WTC11 (cell line): ENCODE measurements around the gene SMYD3. TPM values are rescaled to one million over a fixed set of nuclear protein-coding genes. Genes with fewer than 3 reads are reported as not detected.

Experiments used
- ATAC-seq: fragments of 200-7000 bp; cut with Tn5 transposase; 2 replicates; pipeline ENCODE4 v1.10.0; 2021; ENCODE audit warnings: mild to moderate bottlenecking, moderate library complexity
- CTCF ChIA-PET: fragments of 300-600 bp; sonication (Branson Sonifier 250); formaldehyde crosslinking; loops from one replicate; lab custom pipeline; 2021; ENCODE audit warnings: antibody characterized with exemption; lab: Charles Lee
- POLR2A ChIA-PET: fragments of 350-600 bp; sonication (Branson Sonifier 250); formaldehyde crosslinking; loops from one replicate; lab custom pipeline; 2021; ENCODE audit warnings: antibody characterized with exemption; lab: Charles Lee
- DNase-seq: peaks from one replicate; pipeline ENCODE4 v3.0.0; 2021; ENCODE audit warnings: low spot score
- H3K27ac Mint-ChIP-seq: 2 replicates; pipeline ENCODE4 v1.8.0; 2021; ENCODE audit warnings: mixed read lengths
- H3K27me3 Mint-ChIP-seq: 2 replicates; pipeline ENCODE4 v1.8.0; 2021; ENCODE audit warnings: low read depth, mild to moderate bottlenecking, moderate library complexity, mixed read lengths
- H3K36me3 Mint-ChIP-seq: 2 replicates; pipeline ENCODE4 v1.8.0; 2021; ENCODE audit warnings: mixed read lengths
- H3K4me1 Mint-ChIP-seq: 2 replicates; pipeline ENCODE4 v1.8.0; 2022; ENCODE audit warnings: mixed read lengths
- H3K4me3 Mint-ChIP-seq: 2 replicates; pipeline ENCODE4 v1.8.0; 2021; ENCODE audit warnings: mild to moderate bottlenecking, moderate library complexity, mixed read lengths
- H3K9me3 Mint-ChIP-seq: 2 replicates; pipeline ENCODE4 v1.8.0; 2021; ENCODE audit warnings: mixed read lengths
- GRHL2 ChIP-seq: fragments of 250-450 bp; sonication (Bioruptor Pico); IDR thresholded peaks from 2 replicates; pipeline ENCODE4 v1.8.0; 2022; ENCODE audit warnings: mild to moderate bottlenecking, moderate library complexity; ENCODE audit not compliant: insufficient replicate concordance, severe bottlenecking
- KAT7 ChIP-seq: sonication (generic); formaldehyde crosslinking; IDR thresholded peaks from 2 replicates; pipeline ENCODE4 v1.8.1; 2023; ENCODE audit warnings: missing genetic modification reagents, mild to moderate bottlenecking, borderline replicate concordance
- NFE2L1 ChIP-seq: sonication (generic); formaldehyde crosslinking; IDR thresholded peaks from 2 replicates; pipeline ENCODE4 v1.8.1; 2023; ENCODE audit warnings: missing genetic modification reagents
- NFYB ChIP-seq: sonication (generic); formaldehyde crosslinking; conservative IDR thresholded peaks from 2 replicates; pipeline ENCODE4 v1.8.0; 2022; ENCODE audit warnings: low read depth, missing genetic modification reagents
- NR1H2 ChIP-seq: sonication (generic); formaldehyde crosslinking; IDR thresholded peaks from 2 replicates; pipeline ENCODE4 v1.9.0; 2021; ENCODE audit warnings: mild to moderate bottlenecking, moderate library complexity, missing genetic modification reagents
- NR2C2 ChIP-seq: sonication (generic); formaldehyde crosslinking; IDR thresholded peaks from 2 replicates; pipeline ENCODE4 v1.8.0; 2022; ENCODE audit warnings: mild to moderate bottlenecking, missing genetic modification reagents
- PRRX2 ChIP-seq: fragments of 250-450 bp; sonication (Bioruptor Pico); IDR thresholded peaks from 2 replicates; pipeline ENCODE4 v1.8.0; 2021; ENCODE audit warnings: mild to moderate bottlenecking
- SOX15 ChIP-seq: fragments of 250-450 bp; sonication (Bioruptor Pico); IDR thresholded peaks from 2 replicates; pipeline ENCODE4 v1.9.0; 2021; ENCODE audit warnings: mild to moderate bottlenecking
- TEAD4 ChIP-seq: sonication (generic); formaldehyde crosslinking; IDR thresholded peaks from 2 replicates; pipeline ENCODE4 v1.8.0; 2022; ENCODE audit warnings: mild to moderate bottlenecking, missing genetic modification reagents
- ZNF232 ChIP-seq: sonication (generic); formaldehyde crosslinking; IDR thresholded peaks from 2 replicates; pipeline ENCODE4 v1.8.0; 2022; ENCODE audit warnings: mild to moderate bottlenecking, missing genetic modification reagents
- ZNF396 ChIP-seq: fragments of 250-450 bp; sonication (Bioruptor Pico); IDR thresholded peaks from 2 replicates; pipeline ENCODE4 v1.8.0; 2021; ENCODE audit warnings: mild to moderate bottlenecking, moderate library complexity, borderline replicate concordance
- total RNA-seq: library from RNA; stranded (reverse); gene quantifications from 3 replicates; pipeline ENCODE4 v1.2.3, GENCODE V29; 2021
- TF ChIP-seq, protein P1 (sequence below): sonication (generic); formaldehyde crosslinking; IDR thresholded peaks from 2 replicates; pipeline ENCODE4 v1.8.1; 2022; ENCODE audit warnings: low read depth, mild to moderate bottlenecking, moderate library complexity, missing genetic modification reagents, borderline replicate concordance
- TF ChIP-seq, protein P2 (sequence below): sonication (generic); formaldehyde crosslinking; IDR thresholded peaks from 2 replicates; pipeline ENCODE4 v1.8.1; 2022; ENCODE audit warnings: mild to moderate bottlenecking, moderate library complexity, missing genetic modification reagents
- TF ChIP-seq, protein P3 (sequence below): sonication (generic); formaldehyde crosslinking; conservative IDR thresholded peaks from 2 replicates; pipeline ENCODE4 v1.8.1; 2022; ENCODE audit warnings: mild to moderate bottlenecking, missing genetic modification reagents
- TF ChIP-seq, protein P4 (sequence below): sonication (generic); formaldehyde crosslinking; IDR thresholded peaks from 2 replicates; pipeline ENCODE4 v1.8.0; 2022; ENCODE audit warnings: missing genetic modification reagents

The SMYD3 gene
- total RNA-seq, 1 experiment from 2014 or later, result 21.4 TPM

DNA sequence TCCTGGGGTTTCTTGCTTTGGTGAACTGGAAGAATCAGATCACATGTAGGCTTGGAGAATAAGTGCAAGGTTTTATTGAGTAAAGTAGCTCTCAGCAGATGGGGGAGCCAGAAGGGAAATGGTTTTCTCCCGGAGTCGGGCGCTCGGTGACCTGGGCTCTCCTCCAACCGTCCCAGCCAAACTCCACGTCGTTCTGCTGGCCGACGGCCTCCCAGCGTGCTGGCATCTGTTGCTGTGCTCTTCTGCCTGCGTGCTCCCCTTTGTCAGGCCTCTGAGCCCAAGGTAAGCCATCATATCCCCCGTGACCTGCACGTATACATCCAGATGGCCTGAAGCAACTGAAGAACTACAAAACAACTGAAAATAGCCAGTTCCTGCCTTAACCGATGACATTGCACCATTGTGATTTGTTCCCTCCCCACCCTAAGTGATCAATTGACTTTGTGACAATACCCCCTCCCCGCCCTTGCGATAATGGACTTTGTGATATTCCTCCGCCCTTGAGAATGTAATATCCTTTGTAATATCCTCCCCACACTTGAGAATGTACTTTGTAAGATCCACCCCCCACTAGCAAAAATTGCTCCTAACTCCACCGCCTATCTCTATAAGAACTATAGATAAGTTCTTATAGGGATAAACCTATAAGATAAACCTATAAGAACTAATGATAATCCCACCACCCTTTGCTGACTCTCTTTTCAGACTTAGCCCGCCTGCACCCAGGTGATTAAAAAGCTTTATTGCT, 88.3 kb downstream of the SMYD3 start (continued):
- no peak for TF ChIP-seq NFYB (CRISPR knock-in tag)
- no peak for TF ChIP-seq ZNF396 (CRISPR knock-in tag)
- TF ChIP-seq NFE2L1, result no peak
- TF ChIP-seq NR1H2 (CRISPR knock-in tag), result no peak
- TF ChIP-seq, protein P1, sequence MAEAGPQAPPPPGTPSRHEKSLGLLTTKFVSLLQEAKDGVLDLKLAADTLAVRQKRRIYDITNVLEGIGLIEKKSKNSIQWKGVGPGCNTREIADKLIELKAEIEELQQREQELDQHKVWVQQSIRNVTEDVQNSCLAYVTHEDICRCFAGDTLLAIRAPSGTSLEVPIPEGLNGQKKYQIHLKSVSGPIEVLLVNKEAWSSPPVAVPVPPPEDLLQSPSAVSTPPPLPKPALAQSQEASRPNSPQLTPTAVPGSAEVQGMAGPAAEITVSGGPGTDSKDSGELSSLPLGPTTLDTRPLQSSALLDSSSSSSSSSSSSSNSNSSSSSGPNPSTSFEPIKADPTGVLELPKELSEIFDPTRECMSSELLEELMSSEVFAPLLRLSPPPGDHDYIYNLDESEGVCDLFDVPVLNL (CRISPR knock-in tag), result no peak
- no peak for TF ChIP-seq GRHL2
- TF ChIP-seq, protein P2, sequence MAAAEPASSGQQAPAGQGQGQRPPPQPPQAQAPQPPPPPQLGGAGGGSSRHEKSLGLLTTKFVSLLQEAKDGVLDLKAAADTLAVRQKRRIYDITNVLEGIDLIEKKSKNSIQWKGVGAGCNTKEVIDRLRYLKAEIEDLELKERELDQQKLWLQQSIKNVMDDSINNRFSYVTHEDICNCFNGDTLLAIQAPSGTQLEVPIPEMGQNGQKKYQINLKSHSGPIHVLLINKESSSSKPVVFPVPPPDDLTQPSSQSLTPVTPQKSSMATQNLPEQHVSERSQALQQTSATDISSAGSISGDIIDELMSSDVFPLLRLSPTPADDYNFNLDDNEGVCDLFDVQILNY (CRISPR knock-in tag), result no peak
- TF ChIP-seq SOX15, result no peak
- TF ChIP-seq TEAD4 (CRISPR knock-in tag), result no peak
- TF ChIP-seq, protein P3, sequence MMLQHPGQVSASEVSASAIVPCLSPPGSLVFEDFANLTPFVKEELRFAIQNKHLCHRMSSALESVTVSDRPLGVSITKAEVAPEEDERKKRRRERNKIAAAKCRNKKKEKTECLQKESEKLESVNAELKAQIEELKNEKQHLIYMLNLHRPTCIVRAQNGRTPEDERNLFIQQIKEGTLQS, result no peak

DNA sequence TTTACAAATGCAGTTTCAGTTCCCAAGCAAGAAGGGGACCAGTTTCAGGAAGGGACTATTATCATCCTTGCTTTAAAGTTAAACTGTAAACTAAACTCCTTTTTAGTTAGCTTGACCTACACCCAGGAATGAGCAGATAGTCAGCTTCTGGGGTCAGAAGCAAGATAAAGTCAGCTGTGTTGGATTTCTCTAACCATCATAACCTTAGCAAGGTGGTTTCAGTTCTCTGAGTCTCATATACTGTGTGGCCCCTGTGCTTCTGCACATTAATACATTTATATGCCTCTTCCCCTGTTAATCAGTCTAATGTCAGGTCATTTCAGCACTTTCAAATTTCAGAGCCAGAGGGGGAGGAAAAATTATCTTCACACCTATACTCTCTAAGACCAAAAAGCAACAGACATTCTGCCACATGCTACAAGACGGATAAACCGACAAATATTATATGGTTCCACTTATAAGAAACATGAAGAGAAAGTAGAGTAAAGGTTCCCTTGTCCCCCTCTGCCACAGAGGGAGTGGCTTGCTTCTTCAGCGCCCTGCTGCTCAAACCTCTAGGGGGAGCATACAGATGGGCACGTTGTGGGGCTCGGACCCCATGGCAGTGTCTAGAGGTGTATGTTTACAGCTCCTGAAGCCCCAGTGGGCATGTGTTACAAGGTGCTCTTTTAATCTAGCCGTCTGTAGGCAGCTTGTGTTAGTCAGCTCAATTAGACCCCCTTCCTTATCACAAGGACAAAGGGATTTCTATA, 89.1 kb downstream of the SMYD3 start:
- no peak for TF ChIP-seq PRRX2
- TF ChIP-seq KAT7 (CRISPR knock-in tag), result no peak
- no peak for TF ChIP-seq NR2C2 (CRISPR knock-in tag)
- TF ChIP-seq ZNF232, result no peak
- TF ChIP-seq, all 79 proteins: peak for 0
- CTCF ChIA-PET, result interaction anchor here (1.3 kb wide), 1 partner anchor 18 kb away, joined by 4 read pairs; no protein-coding TSS in a partner anchor
- Mint-ChIP-seq H3K4me3 (no peak overlapping the region), H3K9me3 (peaks cover 28% of the 10 kb centered on the region), H3K36me3 (peaks cover 28% of the 10 kb centered on the region), H3K27ac (no peak overlapping the region), H3K4me1 (peaks cover 12% of the 10 kb centered on the region; the same call in 1 of the 2 replicates), H3K27me3 (no peaks in the 10 kb centered on the region)
- DNase-seq (no peak), ATAC-seq (peak; percentile 57)
- POLR2A ChIA-PET, result no interaction called here

DNA sequence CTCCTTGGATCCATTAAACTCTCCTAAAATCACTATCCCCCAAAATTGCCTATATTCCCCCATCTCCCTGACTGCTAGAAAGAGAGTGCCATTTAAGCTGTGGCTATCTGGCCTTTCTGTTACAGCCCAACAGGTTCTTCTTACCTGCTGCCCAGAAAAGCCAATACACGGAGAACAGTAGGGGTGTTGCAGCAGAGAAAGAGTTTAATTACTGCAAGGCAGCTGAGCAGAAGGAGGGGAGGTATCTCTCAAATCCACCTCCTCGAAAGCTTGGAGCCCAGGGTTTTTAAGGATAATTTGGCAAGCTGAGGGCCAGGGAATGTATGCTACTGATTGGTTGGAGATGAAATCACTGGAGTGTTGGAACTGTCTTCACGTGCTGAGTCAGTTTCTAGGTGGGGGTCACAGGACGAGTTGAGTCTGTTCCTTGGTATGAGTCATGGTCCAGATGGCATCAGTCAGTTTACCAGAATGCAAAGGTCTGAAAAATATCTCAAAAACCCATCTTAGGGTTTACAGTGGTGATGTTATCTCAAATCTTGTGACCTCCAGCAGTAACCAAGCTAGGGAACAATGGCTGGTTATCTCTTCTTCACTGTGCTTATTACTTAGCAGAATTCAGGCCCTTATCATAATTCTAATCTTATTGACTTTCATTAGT, 89.8 kb downstream of the SMYD3 start:
- H3K27me3 Mint-ChIP-seq, result no peaks in the 10 kb centered on the region
- TF ChIP-seq, protein P4, sequence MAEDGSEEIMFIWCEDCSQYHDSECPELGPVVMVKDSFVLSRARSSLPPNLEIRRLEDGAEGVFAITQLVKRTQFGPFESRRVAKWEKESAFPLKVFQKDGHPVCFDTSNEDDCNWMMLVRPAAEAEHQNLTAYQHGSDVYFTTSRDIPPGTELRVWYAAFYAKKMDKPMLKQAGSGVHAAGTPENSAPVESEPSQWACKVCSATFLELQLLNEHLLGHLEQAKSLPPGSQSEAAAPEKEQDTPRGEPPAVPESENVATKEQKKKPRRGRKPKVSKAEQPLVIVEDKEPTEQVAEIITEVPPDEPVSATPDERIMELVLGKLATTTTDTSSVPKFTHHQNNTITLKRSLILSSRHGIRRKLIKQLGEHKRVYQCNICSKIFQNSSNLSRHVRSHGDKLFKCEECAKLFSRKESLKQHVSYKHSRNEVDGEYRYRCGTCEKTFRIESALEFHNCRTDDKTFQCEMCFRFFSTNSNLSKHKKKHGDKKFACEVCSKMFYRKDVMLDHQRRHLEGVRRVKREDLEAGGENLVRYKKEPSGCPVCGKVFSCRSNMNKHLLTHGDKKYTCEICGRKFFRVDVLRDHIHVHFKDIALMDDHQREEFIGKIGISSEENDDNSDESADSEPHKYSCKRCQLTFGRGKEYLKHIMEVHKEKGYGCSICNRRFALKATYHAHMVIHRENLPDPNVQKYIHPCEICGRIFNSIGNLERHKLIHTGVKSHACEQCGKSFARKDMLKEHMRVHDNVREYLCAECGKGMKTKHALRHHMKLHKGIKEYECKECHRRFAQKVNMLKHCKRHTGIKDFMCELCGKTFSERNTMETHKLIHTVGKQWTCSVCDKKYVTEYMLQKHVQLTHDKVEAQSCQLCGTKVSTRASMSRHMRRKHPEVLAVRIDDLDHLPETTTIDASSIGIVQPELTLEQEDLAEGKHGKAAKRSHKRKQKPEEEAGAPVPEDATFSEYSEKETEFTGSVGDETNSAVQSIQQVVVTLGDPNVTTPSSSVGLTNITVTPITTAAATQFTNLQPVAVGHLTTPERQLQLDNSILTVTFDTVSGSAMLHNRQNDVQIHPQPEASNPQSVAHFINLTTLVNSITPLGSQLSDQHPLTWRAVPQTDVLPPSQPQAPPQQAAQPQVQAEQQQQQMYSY (CRISPR knock-in tag), result no peak
- no peak overlapping the region for H3K4me3 Mint-ChIP-seq
- DNase-seq, result no peak
- no peak overlapping the region for H3K27ac Mint-ChIP-seq
- H3K4me1 Mint-ChIP-seq, result peaks cover 12% of the 10 kb centered on the region; the same call in 1 of the 2 replicates
- H3K36me3 Mint-ChIP-seq, result peaks cover 28% of the 10 kb centered on the region
- ChIA-PET CTCF (no interaction called here), POLR2A (no interaction called here)
- ATAC-seq, result no peak
- H3K9me3 Mint-ChIP-seq, result peaks cover 28% of the 10 kb centered on the region
